GM12865 (cell line): Measurements from ENCODE around the gene CBFA2T3.

Source experiments
- DNase-seq: peaks from one replicate; pipeline ENCODE4 v3.0.0; 2010; ENCODE audit warnings: low read depth
- H3K4me3 ChIP-seq: 2 replicates; pipeline ENCODE4 v1.5.1; 2011; ENCODE audit warnings: mild to moderate bottlenecking, low read depth, low read length, control low read depth
- TF ChIP-seq, protein P1 (sequence below): IDR thresholded peaks from 2 replicates; pipeline ENCODE4 v1.5.1; 2011; ENCODE audit warnings: low read length, control low read depth, low read depth, inconsistent platforms; ENCODE audit not compliant: insufficient read depth; ENCODE audit errors: missing control alignments

Gene CBFA2T3

DNA sequence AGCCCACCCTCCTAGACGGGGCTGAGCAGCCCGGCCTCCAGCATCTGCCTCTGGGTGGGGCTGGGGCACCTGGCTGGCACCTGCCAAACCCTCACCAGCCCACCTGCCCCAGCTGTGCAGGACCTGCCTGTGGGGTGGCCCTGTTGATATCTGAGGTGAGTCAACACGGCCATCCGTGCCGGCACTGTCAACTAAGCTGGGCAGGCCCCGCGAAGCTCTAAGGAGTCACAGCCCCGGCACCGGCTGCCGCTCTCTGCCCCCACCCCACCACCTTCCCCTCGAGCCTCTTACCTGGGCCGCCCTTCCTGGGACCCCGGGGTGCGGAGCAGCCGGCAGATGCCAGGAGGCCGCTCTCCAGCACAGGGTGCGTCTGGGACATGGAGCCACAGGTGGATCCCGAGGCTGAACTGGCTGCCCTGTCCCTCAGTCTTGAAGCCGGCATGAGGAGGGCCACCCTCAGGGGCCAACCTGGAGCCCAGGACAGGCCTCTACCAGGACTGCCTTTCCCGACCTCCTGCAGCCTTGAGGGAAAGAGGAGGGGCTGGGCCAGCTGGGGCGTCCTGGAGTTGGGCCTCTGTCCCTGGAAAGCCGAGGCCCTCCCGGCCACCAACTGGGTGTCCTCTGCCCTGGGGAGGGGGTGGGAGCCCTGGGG is 515 bp downstream of the CBFA2T3 start:
- TF ChIP-seq, protein P1, sequence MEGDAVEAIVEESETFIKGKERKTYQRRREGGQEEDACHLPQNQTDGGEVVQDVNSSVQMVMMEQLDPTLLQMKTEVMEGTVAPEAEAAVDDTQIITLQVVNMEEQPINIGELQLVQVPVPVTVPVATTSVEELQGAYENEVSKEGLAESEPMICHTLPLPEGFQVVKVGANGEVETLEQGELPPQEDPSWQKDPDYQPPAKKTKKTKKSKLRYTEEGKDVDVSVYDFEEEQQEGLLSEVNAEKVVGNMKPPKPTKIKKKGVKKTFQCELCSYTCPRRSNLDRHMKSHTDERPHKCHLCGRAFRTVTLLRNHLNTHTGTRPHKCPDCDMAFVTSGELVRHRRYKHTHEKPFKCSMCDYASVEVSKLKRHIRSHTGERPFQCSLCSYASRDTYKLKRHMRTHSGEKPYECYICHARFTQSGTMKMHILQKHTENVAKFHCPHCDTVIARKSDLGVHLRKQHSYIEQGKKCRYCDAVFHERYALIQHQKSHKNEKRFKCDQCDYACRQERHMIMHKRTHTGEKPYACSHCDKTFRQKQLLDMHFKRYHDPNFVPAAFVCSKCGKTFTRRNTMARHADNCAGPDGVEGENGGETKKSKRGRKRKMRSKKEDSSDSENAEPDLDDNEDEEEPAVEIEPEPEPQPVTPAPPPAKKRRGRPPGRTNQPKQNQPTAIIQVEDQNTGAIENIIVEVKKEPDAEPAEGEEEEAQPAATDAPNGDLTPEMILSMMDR, result no peak
- peak overlapping the region; percentile 84 for H3K4me3 ChIP-seq
- DNase-seq, result no peak

GRCh38 chr16:88975511-88976061 is 1.4 kb downstream of the CBFA2T3 start:
- H3K4me3 ChIP-seq, result peak overlapping the region; percentile 84
- DNase-seq, result no peak
- TF ChIP-seq, protein P1, result no peak

DNA sequence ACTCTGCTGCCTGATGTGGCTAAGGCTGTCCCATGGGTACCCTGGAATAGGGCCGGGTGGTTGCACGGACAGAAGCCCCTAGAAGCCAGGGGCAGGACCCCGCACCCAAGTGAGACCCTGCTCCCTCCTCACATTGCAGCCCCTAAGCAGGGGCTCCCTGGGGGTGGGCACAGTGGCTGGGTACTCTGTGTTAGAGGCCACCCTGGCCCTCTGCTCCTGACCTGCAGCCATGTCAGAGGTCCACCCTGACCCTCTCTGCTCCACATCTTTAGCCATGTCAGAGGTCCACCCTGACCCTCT is 2.1 kb downstream of the CBFA2T3 start:
- DNase-seq, result no peak
- peak overlapping the region; percentile 84 for H3K4me3 ChIP-seq
- TF ChIP-seq, protein P1, result no peak

DNA sequence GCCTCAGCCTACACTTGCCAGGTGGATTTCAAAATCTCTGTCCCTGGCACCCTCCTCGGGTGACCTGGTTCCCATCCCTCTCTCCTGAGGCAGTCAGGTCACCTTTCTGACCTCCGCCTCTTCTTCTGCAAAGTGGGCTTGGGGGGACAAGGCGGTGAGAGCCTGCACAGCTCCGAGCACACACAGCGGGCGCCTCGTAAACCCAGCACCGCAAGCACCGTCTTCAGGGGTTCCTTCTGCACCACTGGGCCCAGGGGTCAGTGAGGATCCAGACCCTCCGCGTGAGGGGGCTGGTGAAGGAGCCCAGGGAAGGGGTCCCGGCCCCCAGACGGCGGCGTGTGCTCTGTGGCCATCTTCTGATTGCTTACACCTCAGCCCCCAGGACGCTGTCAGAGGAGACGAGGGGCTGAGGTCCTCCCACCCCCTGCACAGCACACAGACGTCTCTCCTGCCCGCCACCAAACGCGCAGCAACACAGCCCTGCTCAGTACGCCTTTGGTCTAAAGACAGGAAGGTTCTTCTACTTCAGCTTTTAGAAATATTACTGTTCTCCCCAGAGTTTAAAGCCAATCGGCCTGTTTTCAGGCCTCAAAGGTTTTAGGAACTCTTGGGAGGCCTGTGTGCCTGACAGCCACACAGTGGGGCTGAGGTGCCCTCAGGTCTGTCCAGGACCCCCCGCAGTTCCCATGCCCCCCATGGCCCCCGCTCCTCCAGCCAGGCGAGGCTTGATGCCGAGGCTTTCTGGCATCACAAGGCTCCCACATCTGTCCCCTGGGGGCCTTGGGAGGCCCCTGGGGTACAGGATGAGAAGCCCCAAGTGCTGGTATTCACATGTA is 2.7 kb downstream of the CBFA2T3 start:
- peak overlapping the region; percentile 84 for H3K4me3 ChIP-seq
- TF ChIP-seq, protein P1, result no peak
- DNase-seq, result no peak

DNA sequence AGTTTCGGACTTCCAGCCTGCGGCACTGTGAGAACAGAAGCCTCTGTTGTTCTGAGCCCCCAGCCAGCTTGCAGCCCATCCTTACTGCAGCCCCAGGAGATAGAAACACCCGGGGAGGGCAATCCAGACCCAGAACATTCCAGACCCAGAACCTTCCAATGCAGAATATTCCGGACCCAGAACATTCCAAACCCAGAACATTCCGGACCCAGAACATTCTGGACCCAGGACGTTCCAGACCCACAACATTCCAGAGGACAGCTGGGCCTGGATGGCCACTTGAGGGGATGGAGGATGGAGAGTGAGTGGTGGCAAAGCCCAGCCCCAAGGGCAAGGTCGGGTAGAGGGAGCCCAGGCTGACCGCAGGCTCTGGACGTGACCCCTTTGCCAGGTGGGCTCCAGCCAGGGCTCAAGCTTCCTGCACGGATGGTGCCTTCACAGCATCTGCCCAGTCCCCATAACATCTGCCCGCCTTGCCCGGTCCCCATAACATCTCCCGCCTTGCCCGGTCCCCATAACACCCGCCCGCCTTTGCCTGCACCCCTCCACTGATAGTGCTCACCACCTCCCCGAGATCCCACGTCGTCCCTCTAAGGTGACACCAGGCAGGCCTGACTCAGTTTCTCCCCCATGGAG is 3.5 kb downstream of the CBFA2T3 start:
- no peak for DNase-seq
- TF ChIP-seq, protein P1, result no peak
- peak overlapping the region; percentile 84 for H3K4me3 ChIP-seq

DNA sequence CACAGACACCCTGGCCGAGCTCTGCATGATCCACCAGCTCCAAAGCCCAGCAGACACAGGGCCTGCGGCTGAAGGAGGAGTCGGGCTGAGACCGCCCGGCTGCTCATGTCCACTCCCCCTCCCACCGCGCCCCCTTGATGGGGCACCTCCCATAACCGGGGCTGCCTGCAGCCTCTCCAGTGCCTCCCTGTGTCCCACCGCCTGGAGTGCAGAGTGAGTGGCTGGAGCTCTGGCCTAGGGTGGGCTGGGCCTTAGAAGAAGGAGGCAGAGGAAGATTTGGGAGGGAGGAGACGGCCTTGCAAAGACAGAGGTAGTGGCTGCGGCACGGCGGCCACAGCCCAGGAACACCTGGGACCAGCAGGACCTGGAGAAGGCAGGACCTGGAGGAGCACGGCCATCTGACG is 4.0 kb downstream of the CBFA2T3 start:
- peak overlapping the region; percentile 84 for H3K4me3 ChIP-seq
- TF ChIP-seq, protein P1, result no peak
- DNase-seq, result no peak
